ENCODE measurements around the gene PHF5A.
A peak's percentile ranks its signal among the peaks of the same experiment; 100 is the strongest.

Gene PHF5A

GRCh38 chr22:41425660-41426365, 42.7 kb downstream of the PHF5A start:
- Histone ChIP-seq H3K9ac (no peak overlapping the region), H3K9me3 (no peaks in the 10 kb centered on the region), H4K20me1 (peaks cover 26% of the 10 kb centered on the region; the same call in 1 of the 2 replicates), H3K36me3 (peaks cover 54% of the 10 kb centered on the region), H3K27me3 (no peaks in the 10 kb centered on the region), H3K4me3 (no peak overlapping the region), H3K4me1 (peaks cover 12% of the 10 kb centered on the region), H3K27ac (no peak overlapping the region), H3K4me2 (no peak overlapping the region)
- no peak for TF ChIP-seq Cebpa-rat (IDR thresholded peaks at IDR 0.05)

GRCh38 chr22:41418717-41419116, 49.8 kb downstream of the PHF5A start:
- Histone ChIP-seq H3K9me3 (no peaks in the 10 kb centered on the region), H3K27ac (no peak overlapping the region), H3K9ac (no peak overlapping the region), H3K27me3 (no peaks in the 10 kb centered on the region), H3K4me2 (no peak overlapping the region), H3K4me1 (peaks cover 47% of the 10 kb centered on the region), H4K20me1 (no peaks in the 10 kb centered on the region), H3K4me3 (no peak overlapping the region), H3K36me3 (peaks cover 9% of the 10 kb centered on the region)
- no peak for TF ChIP-seq Cebpa-rat (IDR thresholded peaks at IDR 0.05)

GRCh38 chr22:41417622-41418390, 50.7 kb downstream of the PHF5A start:
- no peak overlapping the region for H3K27ac ChIP-seq
- no peak overlapping the region for H3K4me2 ChIP-seq
- H3K4me3 ChIP-seq = no peak overlapping the region

GRCh38 chr22:41415554-41415953, 52.9 kb downstream of the PHF5A start:
- Histone ChIP-seq H3K9me3 (no peaks in the 10 kb centered on the region), H3K27me3 (no peaks in the 10 kb centered on the region), H3K4me2 (peak overlapping the region; percentile 97), H3K27ac (0 out of 2 replicates have a peak overlapping the region, but pooled peaks have one; percentile 96), H3K4me1 (peaks cover 61% of the 10 kb centered on the region), H3K9ac (no peak overlapping the region), H3K4me3 (no peak overlapping the region), H4K20me1 (no peaks in the 10 kb centered on the region), H3K36me3 (no peaks in the 10 kb centered on the region; the same call in 1 of the 2 replicates)
- TF ChIP-seq Cebpa-rat (IDR thresholded peaks at IDR 0.05) = no peak

More at GRCh38 chr22:41417622-41418390, 50.7 kb downstream of the PHF5A start:
- peaks cover 2% of the 10 kb centered on the region; the same call in 1 of the 2 replicates for H3K36me3 ChIP-seq
- TF ChIP-seq Cebpa-rat (IDR thresholded peaks at IDR 0.05) = no peak
- H4K20me1 ChIP-seq = no peaks in the 10 kb centered on the region
- no peaks in the 10 kb centered on the region for H3K27me3 ChIP-seq
- H3K9ac ChIP-seq = no peak overlapping the region
- no peaks in the 10 kb centered on the region for H3K9me3 ChIP-seq
- H3K4me1 ChIP-seq = peaks cover 47% of the 10 kb centered on the region

- Histone ChIP-seq H3K27me3 (no peaks in the 10 kb centered on the region), H3K27ac (peak overlapping the region; percentile 96), H3K4me3 (no peak overlapping the region), H3K36me3 (no peaks in the 10 kb centered on the region), H3K4me2 (peak overlapping the region; percentile 97), H3K4me1 (peaks cover 73% of the 10 kb centered on the region), H4K20me1 (no peaks in the 10 kb centered on the region), H3K9ac (peak overlapping the region; percentile 56; the same call in 1 of the 2 replicates), H3K9me3 (no peaks in the 10 kb centered on the region)
- TF ChIP-seq Cebpa-rat (IDR thresholded peaks at IDR 0.05) = no peak
Measured at GRCh38 chr22:41411021-41411851, 57.3 kb downstream of the PHF5A start.

- H3K4me1 ChIP-seq = peaks cover 76% of the 10 kb centered on the region
- TF ChIP-seq Cebpa-rat (IDR thresholded peaks at IDR 0.05) = no peak
- no peak overlapping the region for H3K4me2 ChIP-seq
- H3K27me3 ChIP-seq = no peaks in the 10 kb centered on the region
- H3K27ac ChIP-seq = peak overlapping the region; percentile 22; the same call in 1 of the 2 replicates
- H3K36me3 ChIP-seq = no peaks in the 10 kb centered on the region
- no peak overlapping the region for H3K4me3 ChIP-seq
- no peaks in the 10 kb centered on the region for H3K9me3 ChIP-seq
- no peaks in the 10 kb centered on the region for H4K20me1 ChIP-seq
- H3K9ac ChIP-seq = 0 out of 2 replicates have a peak overlapping the region, but pooled peaks have one; percentile 38
Measured at GRCh38 chr22:41410311-41410751, 58.2 kb downstream of the PHF5A start.
